CD1c-positive myeloid dendritic cell (primary cell): ENCODE measurements around the gene H2BK1.

Experiments used
- DNase-seq: peaks from one replicate; pipeline ENCODE4 v3.0.0-alpha.2; 2016; ENCODE audit errors: extremely low spot score

The H2BK1 gene

GRCh38 chr7:151210087-151210854 is at the start of gene H2BK1:
TSS of gene H2BK1 (minus strand) at chr7:151210488. CDS start at chr7:151210318, 170 bp downstream.
- DNase-seq = no peak

- no peak for DNase-seq
Measured at GRCh38 chr7:151257990-151258389, 47.7 kb upstream of the H2BK1 start.

GRCh38 chr7:151256410-151257045 is 46.2 kb upstream of the H2BK1 start:
- no peak for DNase-seq

- DNase-seq = no peak
Measured at GRCh38 chr7:151255390-151255789, 45.1 kb upstream of the H2BK1 start.

GRCh38 chr7:151254851-151255250 is 44.6 kb upstream of the H2BK1 start:
- DNase-seq = no peak

- DNase-seq = no peak
Measured at GRCh38 chr7:151254316-151254715, 44.0 kb upstream of the H2BK1 start.

GRCh38 chr7:151252961-151253711 is 42.8 kb upstream of the H2BK1 start:
- no peak for DNase-seq

GRCh38 chr7:151252561-151252835 is 42.2 kb upstream of the H2BK1 start:
- no peak for DNase-seq

- peak; percentile 16 for DNase-seq
Measured at GRCh38 chr7:151251689-151252560, 41.6 kb upstream of the H2BK1 start.

- DNase-seq = no peak
Measured at GRCh38 chr7:151251328-151251688, 41.0 kb upstream of the H2BK1 start.

- no peak for DNase-seq
Measured at GRCh38 chr7:151250181-151251132, 40.2 kb upstream of the H2BK1 start.

GRCh38 chr7:151249732-151250072 is 39.4 kb upstream of the H2BK1 start:
- DNase-seq = no peak

GRCh38 chr7:151249034-151249731 is 38.9 kb upstream of the H2BK1 start:
- DNase-seq = peak; percentile 76

GRCh38 chr7:151248346-151249033 is 38.2 kb upstream of the H2BK1 start, which contains the start of gene SMARCD3:
TSS of gene SMARCD3 (minus strand) at chr7:151248694. CDS start at chr7:151248562, 132 bp downstream.
- DNase-seq = peak; percentile 10

- DNase-seq = no peak
Measured at GRCh38 chr7:151247611-151248345, 37.5 kb upstream of the H2BK1 start.

GRCh38 chr7:151246851-151247580 is 36.7 kb upstream of the H2BK1 start:
- no peak for DNase-seq

GRCh38 chr7:151246102-151246850 is 36.0 kb upstream of the H2BK1 start:
- no peak for DNase-seq
